Colonic mucosa (tissue), 4 donors: ENCODE results near the gene ZNF506. TPM values are rescaled to one million over a fixed set of nuclear protein-coding genes. Genes with fewer than 3 reads are reported as not detected.
A peak's percentile ranks its signal among the peaks of the same experiment; 100 is the strongest.
"Not testable (repeated sequence)": the region's sequence is repeated elsewhere in the genome, so short reads cannot be mapped to it uniquely, and the experiment has no call there.

Experiments
- DNase-seq: peaks from one replicate; pipeline ENCODE4 v3.0.0-alpha.2; 2020
- H3K27ac ChIP-seq: fragments of 200-600 bp; one replicate; pipeline ENCODE4 v1.8.0; 2021
- H3K27me3 ChIP-seq: fragments of 200-600 bp; one replicate; pipeline ENCODE4 v1.8.0; 2021
- H3K36me3 ChIP-seq: fragments of 200-600 bp; one replicate; pipeline ENCODE4 v1.8.0; 2021
- H3K4me1 ChIP-seq: fragments of 200-600 bp; one replicate; pipeline ENCODE4 v1.8.0; 2021; ENCODE audit warnings: mild to moderate bottlenecking
- H3K4me3 ChIP-seq: fragments of 200-600 bp; one replicate; pipeline ENCODE4 v1.8.0; 2021
- H3K9ac ChIP-seq, 2 donors: one replicate each; pipeline ENCODE4 v1.7.0; 2013; ENCODE audit warnings: control low read depth in 2 of 2, low read depth in 2 of 2, low read length in 2 of 2
- H3K9me3 ChIP-seq: fragments of 200-600 bp; one replicate; pipeline ENCODE4 v1.8.0; 2021
- CTCF ChIP-seq: fragments of 200-600 bp; IDR thresholded peaks from one replicate; pipeline ENCODE4 v1.8.0; 2022; ENCODE audit warnings: antibody characterized with exemption, mild to moderate bottlenecking
- intact Hi-C: fragments of 100-400 bp; cut with DNase I; formaldehyde crosslinking; loops from one replicate; pipeline ENCODE4 v1.14.1; 2022
- total RNA-seq, 2 donors: library from RNA; stranded (reverse); fragmentation: NEBNext Ultra II Directional in 1 of 2; extraction: Animal tissue kit (Norgen Biotek cat#: 25700) in 1 of 2; gene quantifications; one replicate each; pipeline ENCODE4 v1.2.1, GENCODE V29; 2021
- donor health status: healthy.
- donor health status: DM: no; HTN: no; CAD: no.
- donor health status: DM: no; HTN: no; CAD: no.

The ZNF506 gene
- total RNA-seq: 10 to 100 TPM; 15.3 to 18.7 TPM

GRCh38 chr19:19821366-19821951 lies at the start of gene ZNF506:
Gene ZNF506, minus strand, starts transcription at chr19:19821750. Its CDS starts 147 bp downstream, at chr19:19821603.
- Histone ChIP-seq H3K4me1 (no peaks in the 10 kb centered on the region), H3K4me3 (peak within 1 kb of the TSS; percentile 70), H3K27me3 (no peaks in the 10 kb centered on the region), H3K27ac (peak within 1 kb of the TSS; percentile 88), H3K36me3 (no peaks in the 10 kb centered on the region), H3K9me3 (no peaks in the 10 kb centered on the region), H3K9ac (peak within 1 kb of the TSS; percentile 92 to 93)
- intact Hi-C loops: no loop called here
- TF ChIP-seq CTCF: no peak
- peak; percentile 99 for DNase-seq

GRCh38 chr19:19870086-19870485 lies 48.5 kb upstream of the ZNF506 start:
- DNase-seq, H3K27ac ChIP-seq, H3K9ac ChIP-seq, intact Hi-C loops, H3K4me3 ChIP-seq, H3K36me3 ChIP-seq, H3K9me3 ChIP-seq, H3K27me3 ChIP-seq: not testable (repeated sequence)
- H3K4me1 ChIP-seq: peaks cover 11% of the 10 kb centered on the region

- peak; percentile 36 for DNase-seq
- H3K27ac ChIP-seq: peak overlapping the region; percentile 94
- TF ChIP-seq CTCF: no peak
- peaks cover 11% of the 10 kb centered on the region for H3K4me1 ChIP-seq
- no peaks in the 10 kb centered on the region for H3K9me3 ChIP-seq
- peak overlapping the region; percentile 72 for H3K4me3 ChIP-seq
- H3K27me3 ChIP-seq: no peaks in the 10 kb centered on the region
- peak overlapping the region; percentile 71 to 94 for H3K9ac ChIP-seq
- intact Hi-C loops: no loop called here
- no peaks in the 10 kb centered on the region for H3K36me3 ChIP-seq
Observed at GRCh38 chr19:19866611-19867248, 45.2 kb upstream of the ZNF506 start.

- Histone ChIP-seq H3K36me3 (no peaks in the 10 kb centered on the region), H3K9ac (peak within 1 kb of the TSS; percentile 71 to 94), H3K27ac (peak within 1 kb of the TSS; percentile 94), H3K27me3 (no peaks in the 10 kb centered on the region), H3K9me3 (no peaks in the 10 kb centered on the region), H3K4me1 (peaks cover 11% of the 10 kb centered on the region), H3K4me3 (peak within 1 kb of the TSS; percentile 72)
- intact Hi-C loops: no loop called here
- peak; percentile 98 for DNase-seq
- no peak for TF ChIP-seq CTCF
Observed at GRCh38 chr19:19865750-19866610, 44.4 kb upstream of the ZNF506 start, which contains the start of gene ZNF253. Gene ZNF253, plus strand, starts transcription at chr19:19865882. Its CDS starts 115 bp downstream, at chr19:19865997.

- no peak overlapping the region for H3K4me3 ChIP-seq
- intact Hi-C loops: no loop called here
Observed at GRCh38 chr19:19860756-19861390, 39.3 kb upstream of the ZNF506 start.

More at GRCh38 chr19:19860756-19861390, 39.3 kb upstream of the ZNF506 start:
- no peak for DNase-seq
- Histone ChIP-seq H3K9me3 (no peaks in the 10 kb centered on the region), H3K9ac (no peak overlapping the region), H3K4me1 (no peaks in the 10 kb centered on the region), H3K27ac (no peak overlapping the region), H3K27me3 (no peaks in the 10 kb centered on the region), H3K36me3 (no peaks in the 10 kb centered on the region)
- no peak for TF ChIP-seq CTCF
